T-helper 1 cell treated with Interleukin-12 subunit alpha and Interleukin-12 subunit beta and Interleukin-4 antibody, amounts not matched to agents 30 ng/mL and 1 ng/mL, for 36 hours (primary cell): ENCODE measurements around the gene P2RY8. TPM values are rescaled to one million over a fixed set of nuclear protein-coding genes. Genes with fewer than 3 reads are reported as not detected.
"Not testable (repeated sequence)": the region's sequence is repeated elsewhere in the genome, so short reads cannot be mapped to it uniquely, and the experiment has no call there.

Experiments used
- intact Hi-C: fragments of 100-400 bp; cut with micrococcal nuclease; formaldehyde crosslinking; loops from one replicate; pipeline ENCODE4 v1.15.1; 2024
- total RNA-seq: library from RNA; stranded (reverse); gene quantifications from 2 replicates; pipeline ENCODE4 v1.2.3, GENCODE V29; 2022

The P2RY8 gene
- total RNA-seq, 1 donor from 2014 or later: 120 TPM

DNA sequence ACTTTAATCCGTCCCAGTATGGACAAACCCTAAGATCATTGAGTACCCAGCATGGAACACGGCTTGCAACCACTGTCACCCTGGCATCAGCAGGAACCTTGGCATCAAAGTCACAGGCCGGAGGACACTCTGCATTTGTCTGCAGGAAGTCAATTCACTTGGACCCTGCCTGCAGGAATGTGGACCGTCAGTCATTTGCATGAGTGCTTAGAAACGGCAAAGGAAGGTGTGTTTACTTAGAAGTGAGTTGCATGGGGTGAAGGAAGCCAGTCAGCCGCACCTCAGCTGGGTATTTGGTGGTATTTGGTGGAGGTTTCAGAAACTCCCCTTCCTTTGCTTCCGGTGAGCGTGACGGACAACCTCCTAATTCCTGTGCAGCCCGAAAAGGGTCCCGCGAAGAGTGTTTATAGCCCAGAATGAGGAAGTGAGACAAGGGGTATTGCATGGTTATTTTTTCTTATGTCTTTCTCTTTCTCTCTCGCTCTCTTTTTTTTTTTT lies 15.5 kb downstream of the P2RY8 start:
- intact Hi-C loops: loop anchor here (1.0 to 5.0 kb wide), 4 partner anchors 16 to 60 kb away; partner anchors contain the start of gene P2RY8

DNA sequence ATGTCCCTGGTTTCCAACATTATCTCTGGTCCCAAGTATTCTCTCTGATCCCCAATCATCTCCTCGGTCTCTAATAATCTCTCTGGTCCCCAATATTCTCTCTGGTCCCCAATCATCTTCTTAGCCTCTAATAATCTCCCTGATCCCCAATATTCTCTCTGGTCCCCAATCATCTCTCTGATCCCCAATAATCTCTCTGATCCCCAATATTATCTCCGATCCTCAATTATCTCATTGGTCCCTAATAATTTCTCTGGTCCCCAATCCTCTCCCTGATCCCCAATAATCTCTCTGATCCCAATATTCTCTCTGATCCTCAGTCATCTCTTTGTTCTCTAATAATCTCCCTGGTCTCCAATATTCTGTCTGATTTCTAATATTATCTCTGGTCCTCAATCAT lies 16.6 kb downstream of the P2RY8 start:
- intact Hi-C loops: loop anchor here (2.0 to 5.0 kb wide), 2 partner anchors 20 to 38 kb away; no protein-coding TSS in a partner anchor

DNA sequence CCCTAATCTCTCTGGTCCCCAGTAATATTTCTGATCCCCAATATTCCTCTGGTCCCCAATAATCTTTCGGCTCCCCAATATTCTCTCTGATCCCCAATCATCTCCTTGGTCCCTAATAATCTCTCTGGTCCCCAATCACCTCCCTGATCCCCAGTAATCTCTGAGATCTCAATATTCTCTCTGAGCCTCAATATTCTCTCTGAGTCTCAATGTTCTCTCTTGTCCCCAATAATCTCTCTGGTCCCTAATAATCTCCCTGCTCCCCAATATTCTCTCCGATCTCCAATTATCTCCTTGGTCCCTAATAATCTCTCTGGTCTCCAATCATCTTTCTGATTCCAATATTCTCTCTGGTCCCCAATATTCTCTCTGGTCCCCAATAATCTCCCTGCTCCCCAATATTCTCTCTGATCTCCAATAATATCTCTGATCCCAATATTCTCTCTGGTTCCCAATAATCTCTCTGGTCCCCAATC lies 17.9 kb downstream of the P2RY8 start:
- intact Hi-C loops: no loop called here

DNA sequence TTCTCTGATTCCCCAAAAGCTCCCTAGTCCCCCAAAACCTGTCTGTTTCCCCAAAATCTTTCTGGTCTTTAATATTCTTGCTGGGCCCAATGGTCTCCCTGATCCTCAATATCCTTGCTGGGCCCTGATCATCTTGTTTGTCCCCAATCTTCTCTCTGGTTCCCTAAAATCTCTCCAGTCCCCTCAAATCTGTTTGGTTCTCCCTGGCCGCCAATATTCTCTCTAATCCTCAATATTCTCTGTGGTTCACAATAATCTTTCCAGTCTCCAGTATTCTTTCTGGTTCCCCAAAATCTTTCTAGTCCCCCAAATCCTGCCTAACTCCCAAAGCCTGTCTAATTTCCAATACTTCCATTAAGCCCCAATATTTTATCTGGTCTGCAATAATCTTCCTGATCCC lies 18.5 kb downstream of the P2RY8 start:
- intact Hi-C loops: no loop called here

DNA sequence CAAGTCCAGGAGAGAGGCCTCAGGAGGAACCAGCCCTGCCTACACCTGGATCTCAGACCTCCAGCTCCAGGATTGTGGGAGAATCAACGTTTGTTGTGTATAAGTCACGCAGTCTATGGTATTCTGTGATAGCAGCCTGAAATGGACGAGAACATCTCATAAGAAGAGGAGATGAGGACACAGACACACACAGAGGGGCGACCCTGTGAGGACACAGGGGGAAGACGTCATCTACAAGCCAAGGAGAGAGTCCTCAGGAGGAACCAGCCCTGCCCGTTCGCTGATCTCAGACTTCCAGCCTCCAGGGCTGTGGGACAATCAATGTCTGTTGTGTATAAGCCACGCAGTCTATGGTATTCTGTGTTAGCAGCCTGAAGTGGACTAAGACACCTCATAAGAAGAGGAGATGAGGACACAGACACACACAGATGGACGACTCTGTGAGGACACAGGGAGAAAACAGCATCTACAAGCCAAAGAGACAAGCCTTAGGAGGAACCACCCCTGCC lies 20.3 kb downstream of the P2RY8 start:
- intact Hi-C loops: no loop called here

DNA sequence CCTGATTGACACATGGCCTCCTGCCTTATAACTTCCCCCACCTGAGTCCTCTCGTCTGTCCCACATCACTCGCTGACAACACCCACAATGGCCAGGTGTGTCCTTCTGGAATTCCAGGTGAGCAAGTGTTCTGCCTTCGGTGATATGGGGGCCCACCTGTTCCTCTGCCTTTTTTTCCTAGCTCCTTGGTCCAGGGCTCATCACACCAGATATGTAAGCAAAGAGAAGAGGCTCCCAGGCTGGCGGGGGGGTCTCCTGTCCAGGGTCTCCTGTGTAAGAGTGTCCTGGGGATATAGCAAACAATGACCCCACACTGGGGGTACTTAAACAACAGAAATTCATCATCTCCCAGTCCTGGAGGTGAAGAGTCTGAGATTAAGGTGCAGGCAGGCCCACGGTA lies 25.2 kb downstream of the P2RY8 start:
- intact Hi-C loops: no loop called here

DNA sequence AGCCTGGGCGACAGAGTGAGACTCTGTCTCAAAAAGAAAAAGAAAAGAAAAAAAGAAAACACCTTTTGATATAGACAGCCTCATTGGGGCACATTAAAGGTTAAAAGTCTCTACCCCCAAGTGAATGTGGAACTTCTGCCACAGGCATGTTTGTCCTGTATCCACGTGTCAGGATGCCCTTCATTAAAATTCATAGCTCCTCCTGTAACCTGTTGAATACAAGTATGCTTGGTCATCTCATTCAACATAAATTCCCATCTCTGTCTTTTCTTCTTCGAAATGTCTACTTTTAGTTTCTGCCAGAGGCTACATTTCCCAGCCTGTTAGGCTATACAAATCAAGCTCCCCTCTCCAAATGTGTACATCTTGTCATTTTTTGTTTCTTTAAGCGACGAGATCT lies 25.8 kb downstream of the P2RY8 start:
- intact Hi-C loops: no loop called here

DNA sequence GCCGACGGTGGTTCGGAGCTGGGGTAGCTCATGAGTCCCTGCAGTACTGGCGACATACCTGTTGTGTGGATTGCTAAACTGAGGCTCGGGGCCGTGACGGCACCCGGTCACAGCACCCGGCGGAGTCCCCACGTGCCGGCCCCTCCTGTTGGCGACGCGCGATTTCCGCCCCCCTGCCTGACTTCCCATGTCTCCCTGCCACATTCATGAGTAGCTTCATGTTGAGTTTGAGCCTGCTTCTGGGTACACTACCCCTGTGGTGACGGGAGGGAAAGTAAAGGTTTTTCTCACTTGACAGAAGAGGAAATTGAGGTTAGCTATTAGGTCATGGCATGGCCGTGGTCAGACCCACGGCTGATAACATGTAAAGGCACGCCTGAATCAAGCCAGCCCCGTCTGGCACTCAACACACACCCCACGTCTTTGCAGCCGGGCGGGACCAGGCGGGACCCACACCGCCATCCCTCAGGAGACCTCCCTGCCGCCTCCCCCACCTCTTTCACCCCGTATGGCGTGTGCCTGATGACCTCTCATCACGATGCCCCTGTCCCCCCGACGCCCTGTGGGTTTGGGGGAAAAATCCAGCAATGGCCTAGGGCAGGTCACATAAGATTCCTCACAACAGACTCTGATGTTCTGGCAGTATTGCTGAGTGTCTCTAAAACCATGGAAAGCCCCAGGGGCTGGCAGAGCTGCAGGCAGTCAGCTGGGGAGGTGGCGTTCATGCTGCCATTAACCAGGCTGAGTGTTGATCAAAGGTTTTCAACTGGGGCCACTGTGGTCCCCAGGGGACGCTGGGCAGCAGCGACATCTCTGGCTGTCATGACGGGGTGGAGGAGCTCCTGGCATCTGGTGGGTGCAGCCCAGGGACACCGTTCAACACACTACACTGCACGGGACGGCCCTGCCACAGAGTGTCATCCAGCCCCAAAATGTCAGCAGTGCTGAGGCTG lies 29.2 kb downstream of the P2RY8 start:
- intact Hi-C loops: no loop called here

DNA sequence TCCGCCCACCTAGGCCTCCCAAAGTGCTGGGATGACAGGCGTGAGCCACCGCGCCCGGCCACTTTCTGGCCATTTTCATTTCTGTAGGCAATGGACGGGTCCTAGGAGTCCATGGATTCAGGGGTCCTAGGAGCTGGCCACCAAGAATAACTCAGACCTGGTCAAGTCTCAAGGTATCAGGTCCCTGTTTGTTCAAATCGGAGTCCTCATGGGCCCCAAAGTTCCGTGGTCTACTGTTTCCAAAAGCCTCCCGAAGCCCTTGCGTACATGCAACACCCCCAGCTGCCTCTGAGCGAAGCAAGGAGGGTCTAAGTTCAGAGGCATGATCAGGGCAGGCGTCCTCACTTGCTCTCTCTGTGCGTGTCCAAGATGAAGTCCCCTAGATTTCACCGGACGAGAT lies 30.1 kb downstream of the P2RY8 start:
- intact Hi-C loops: no loop called here

DNA sequence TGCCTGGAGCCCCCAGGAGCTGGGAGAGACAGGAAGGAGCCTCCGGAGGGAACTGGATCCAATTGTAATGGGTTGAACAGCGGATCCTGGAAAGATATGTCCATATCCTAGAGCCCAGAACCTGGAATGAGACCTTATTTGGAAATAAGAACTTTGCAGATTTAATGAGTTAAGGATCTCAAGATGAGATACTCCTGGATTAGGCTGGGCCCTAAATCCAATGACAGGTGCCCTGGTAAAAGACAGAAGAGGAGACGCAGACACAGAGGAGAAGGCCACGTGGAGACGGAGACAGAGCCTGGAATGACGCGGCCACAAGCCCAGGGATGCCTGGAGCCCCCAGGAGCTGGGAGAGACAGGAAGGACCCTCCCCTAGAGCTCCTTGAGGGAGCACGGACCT lies 34.1 kb downstream of the P2RY8 start:
- intact Hi-C loops: no loop called here

DNA sequence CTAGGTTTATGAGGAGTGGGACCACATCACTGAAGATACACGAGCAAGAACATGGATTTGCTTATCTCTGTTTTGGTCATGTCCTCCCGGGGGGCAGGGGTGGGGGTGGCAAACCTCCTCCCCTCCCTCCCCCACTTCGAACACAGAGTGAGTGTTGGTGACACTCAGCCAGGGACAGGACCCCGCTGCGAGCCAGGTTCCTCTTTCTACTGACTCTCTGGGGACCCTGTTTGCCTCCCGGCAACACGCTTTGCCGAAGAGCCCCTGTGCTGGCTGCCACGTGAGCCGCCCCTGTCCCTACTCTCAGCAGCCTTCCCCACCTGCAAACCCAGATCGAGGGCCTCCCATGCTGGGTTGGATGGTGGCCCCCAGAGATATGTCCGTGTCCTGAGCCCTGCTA lies 34.7 kb downstream of the P2RY8 start:
- intact Hi-C loops: no loop called here

DNA sequence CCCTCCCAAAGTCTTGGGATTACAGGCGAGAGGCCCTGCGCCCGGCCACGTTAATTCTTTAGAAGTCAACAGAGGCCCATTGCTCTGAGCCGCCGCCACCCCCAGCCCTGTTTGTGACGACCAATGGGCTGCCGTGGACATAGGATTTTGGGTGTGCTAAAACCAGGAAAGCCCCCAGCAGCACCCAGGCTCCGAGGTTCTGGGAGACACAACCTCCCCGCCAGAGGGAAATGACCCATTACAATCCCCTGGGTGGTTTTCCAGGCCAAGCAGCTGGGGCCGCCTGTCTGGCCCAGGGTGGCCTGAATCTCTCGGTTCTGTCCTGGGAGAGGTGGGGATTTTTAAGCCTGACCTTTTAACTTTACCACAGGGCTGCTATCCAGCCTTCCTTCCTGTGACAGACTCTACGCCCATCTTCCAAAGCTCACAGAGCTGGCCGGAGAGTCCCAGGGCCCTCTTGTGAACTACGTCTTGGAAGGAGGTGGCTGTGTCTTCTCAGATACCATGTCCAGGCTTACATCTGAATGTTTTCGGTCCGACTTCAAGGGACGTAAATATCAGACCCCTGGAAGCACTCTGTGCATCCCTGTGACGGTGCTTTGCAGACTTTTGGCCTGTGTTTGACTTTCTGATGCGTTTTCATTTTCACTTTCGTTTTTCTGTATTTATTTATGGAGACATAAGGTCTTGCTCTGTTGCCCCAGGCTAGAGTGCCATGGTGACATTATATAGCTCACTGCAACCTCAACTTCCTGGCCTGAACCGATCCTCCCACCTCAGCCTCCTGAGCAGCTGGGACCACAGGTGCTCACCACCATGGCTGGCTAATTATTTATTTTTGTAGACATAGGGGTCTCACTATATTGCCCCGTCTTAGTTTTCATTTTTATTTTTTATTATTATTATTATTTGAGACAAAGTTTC lies 36.0 kb downstream of the P2RY8 start:
- intact Hi-C loops: loop anchor here (1.0 to 2.0 kb wide), 7 partner anchors 9 to 46 kb away; partner anchors contain the start of gene P2RY8

DNA sequence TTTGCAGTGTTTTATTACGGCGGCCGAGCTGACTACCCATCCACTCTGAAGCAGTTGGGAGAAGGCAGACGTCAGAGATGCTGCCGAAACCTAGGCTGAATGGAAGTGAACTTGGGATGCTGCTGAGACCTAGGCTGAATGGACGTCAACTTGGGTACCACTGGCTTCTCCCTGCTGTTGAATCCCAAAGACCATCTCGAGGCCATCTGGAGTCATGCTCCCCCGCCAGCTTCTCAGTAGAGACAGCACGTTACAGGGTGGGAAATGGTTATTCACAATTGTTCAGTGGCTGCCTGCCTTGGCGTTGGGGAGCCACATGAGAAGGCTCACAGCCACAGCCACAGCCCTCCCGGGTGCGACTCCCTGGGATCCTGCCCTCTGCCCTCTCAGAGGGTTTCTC lies 40.9 kb downstream of the P2RY8 start:
- intact Hi-C loops: no loop called here

DNA sequence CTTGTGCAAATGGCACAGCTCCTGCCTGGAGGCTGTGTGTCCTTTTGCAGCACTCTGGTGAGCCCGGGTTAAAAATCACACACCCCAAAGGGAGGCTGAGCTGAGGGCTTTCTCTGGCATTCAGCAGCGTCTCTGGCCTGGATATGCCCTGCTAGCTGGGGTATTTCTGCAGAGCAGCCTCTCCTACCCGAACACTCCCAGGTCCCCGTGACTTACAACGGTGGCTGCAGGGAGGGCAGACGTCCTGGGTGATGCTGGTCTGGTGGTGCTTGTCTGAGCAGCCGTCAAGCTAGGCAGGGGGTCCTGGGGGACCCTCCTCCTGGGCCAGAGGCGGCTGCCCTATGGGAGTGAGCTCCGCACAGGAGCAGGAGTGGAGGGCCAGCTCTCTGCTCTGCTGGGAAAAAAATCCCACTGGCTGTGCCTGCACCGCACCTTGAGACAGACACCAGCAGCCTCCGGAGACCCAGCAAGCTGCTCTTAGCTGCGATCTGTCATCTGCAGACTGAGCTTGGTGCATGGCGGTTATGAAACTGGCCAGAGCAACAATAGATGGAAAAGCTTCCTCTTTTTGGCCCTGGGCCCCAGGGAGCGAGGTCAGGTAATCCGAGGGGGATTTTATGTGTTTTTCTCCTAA lies 43.0 kb downstream of the P2RY8 start:
- intact Hi-C loops: loop anchor here (2.0 kb wide), 1 partner anchor 43 kb away; the partner anchor contains the start of gene P2RY8

DNA sequence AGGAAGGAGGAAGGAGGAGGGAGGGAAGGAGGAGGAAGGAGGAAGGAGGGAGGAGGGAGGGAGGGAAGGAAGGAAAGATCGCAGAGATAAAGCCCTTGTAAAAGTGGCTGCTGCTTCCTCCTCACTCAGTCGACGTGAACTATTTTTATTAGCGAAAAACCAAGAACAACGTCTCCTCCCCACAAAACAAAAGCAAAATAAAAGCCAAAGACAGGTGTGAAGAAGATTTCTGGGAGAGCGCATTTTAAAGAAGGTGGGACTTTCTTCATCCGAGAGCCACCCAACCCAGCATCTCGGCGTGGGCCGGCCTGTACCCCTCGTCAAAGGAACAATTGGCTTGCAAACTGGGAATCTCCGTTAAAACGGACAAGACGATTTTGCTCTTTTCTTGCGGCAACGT lies 43.6 kb downstream of the P2RY8 start:
- intact Hi-C loops: loop anchor here (2.0 kb wide), 1 partner anchor 43 kb away; the partner anchor contains the start of gene P2RY8

DNA sequence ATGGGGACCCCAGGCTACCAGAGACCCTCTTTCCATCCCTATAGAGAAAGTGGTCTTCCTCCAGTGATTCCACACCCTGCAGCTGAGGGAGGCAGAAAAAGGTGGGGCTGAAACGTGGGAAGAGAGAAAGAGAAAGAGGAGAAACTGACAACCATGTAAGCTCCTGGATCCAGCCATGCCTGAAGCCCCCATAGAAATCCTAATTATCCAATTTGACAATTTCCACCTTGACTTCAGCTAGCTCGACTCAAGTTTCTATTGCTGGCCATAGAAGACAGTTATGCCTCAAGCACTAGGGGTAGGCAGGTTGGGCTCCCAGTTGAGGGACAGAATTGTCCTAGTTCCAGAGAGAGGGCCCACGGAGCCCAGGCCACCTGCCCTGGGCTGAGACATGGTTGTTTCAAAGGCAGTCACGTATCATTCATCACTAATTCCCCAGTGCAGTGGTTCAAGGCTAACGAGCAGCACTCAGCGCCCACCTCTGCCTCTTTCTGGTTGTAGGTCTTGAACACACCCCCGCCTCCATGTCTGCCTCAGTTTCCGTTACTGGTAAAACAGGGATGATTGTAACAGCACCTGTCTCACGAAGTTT lies 44.5 kb downstream of the P2RY8 start:
- intact Hi-C loops: loop anchor here (1.0 to 2.0 kb wide), 6 partner anchors 9 to 89 kb away; partner anchors contain the start of gene P2RY8

DNA sequence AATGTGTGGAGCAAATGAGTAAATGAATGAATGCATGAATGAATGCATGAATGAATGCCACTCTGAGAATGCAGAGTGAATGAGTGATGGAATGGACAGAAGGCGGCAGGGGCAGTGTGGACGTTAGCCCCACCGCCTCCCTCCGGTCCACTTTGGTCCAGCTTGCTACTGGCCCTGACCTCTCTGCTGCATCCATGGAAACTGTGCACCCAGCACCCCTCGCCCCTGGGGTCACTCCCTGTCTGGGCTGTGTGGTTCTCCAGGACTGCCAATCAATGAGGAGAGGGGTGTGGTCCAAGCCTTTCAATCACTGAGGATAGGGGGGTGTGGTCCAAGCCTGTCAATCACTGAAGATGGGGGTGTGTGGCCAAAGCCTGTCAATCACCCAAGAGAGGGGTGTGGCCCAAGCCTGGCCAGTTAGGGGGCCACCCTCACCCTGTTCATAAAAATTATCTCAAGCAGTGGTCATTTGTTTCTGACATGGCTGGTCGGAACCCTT lies 45.1 kb downstream of the P2RY8 start:
- intact Hi-C loops: loop anchor here (1.0 to 2.0 kb wide), 6 partner anchors 9 to 89 kb away; partner anchors contain the start of gene P2RY8

DNA sequence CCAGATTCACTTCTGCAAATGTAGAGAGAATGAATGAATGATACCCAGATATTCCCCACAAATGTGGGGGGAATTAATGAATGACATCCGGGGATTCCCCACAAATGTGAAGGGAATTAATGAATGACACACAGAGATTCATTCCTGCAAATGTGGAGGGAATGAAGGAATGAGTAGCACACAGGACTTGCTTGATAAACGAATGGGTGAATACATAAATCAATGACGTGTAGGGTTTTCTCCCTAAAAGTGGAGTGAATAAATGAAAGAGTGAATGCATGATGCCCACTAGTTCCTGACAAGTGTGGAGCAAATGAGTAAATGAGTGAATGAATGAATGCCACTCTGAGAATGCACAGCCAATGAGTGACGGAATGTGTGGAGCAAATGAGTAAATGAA lies 45.7 kb downstream of the P2RY8 start:
- intact Hi-C loops: not testable (repeated sequence)

DNA sequence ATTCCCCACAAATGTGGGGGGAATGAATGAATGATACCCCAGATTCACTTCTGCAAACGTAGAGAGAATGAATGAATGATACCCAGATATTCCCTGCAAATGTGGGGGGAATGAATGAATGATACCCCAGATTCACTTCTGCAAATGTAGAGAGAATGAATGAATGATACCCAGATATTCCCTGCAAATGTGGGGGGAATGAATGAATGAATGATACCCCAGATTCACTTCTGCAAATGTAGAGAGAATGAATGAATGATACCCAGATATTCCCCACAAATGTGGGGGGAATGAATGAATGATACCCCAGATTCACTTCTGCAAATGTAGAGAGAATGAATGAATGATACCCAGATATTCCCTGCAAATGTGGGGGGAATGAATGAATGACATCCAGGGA lies 46.3 kb downstream of the P2RY8 start:
- intact Hi-C loops: not testable (repeated sequence)

DNA sequence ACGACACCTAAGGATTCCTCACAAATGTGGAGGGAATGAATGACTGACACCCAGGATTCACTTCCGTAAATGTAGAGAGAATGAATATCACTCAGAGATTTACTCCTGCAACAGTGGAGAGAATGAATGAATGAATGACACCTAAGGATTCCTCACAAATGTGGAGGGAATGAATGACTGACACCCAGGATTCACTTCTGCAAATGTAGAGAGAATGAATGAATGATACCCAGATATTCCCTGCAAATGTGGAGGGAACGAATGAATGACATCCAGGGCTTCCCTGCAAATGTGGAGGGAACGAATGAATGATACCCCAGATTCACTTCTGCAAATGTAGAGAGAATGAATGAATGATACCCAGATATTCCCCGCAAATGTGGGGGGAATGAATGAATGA lies 47.6 kb downstream of the P2RY8 start:
- intact Hi-C loops: not testable (repeated sequence)
